RPMI8226 (cell line): ENCODE data around the gene MPZL1.

Experiments used
- DNase-seq: peaks from one replicate; pipeline ENCODE4 v3.0.0-alpha.2; 2015

Gene MPZL1

GRCh38 chr1:167695756-167696561 is 25.8 kb upstream of the MPZL1 start:
- DNase-seq, result no peak

- DNase-seq, result no peak
These were observed 24.1 kb upstream of the MPZL1 start for GRCh38 chr1:167697667-167698141.

- no peak for DNase-seq
These were observed 23.5 kb upstream of the MPZL1 start for GRCh38 chr1:167698313-167698712.

GRCh38 chr1:167701510-167701909 is 20.3 kb upstream of the MPZL1 start:
- no peak for DNase-seq

- no peak for DNase-seq
These were observed 18.2 kb upstream of the MPZL1 start for GRCh38 chr1:167703557-167703956.

- no peak for DNase-seq
These were observed 17.1 kb upstream of the MPZL1 start for GRCh38 chr1:167704715-167705114.

- no peak for DNase-seq
These were observed 16.5 kb upstream of the MPZL1 start for GRCh38 chr1:167705250-167705649.

- DNase-seq, result no peak
These were observed 15.4 kb upstream of the MPZL1 start for GRCh38 chr1:167706363-167706762.

GRCh38 chr1:167706931-167707877 is 14.6 kb upstream of the MPZL1 start:
- DNase-seq, result no peak

- no peak for DNase-seq
These were observed 13.8 kb upstream of the MPZL1 start for GRCh38 chr1:167707942-167708341.

- no peak for DNase-seq
These were observed 12.8 kb upstream of the MPZL1 start for GRCh38 chr1:167708940-167709389.

GRCh38 chr1:167710836-167711235 is 10.9 kb upstream of the MPZL1 start:
- no peak for DNase-seq

GRCh38 chr1:167711797-167712196 is 10.0 kb upstream of the MPZL1 start:
- no peak for DNase-seq

- DNase-seq, result peak; percentile 53
These were observed 8.3 kb upstream of the MPZL1 start for GRCh38 chr1:167713330-167714081.

GRCh38 chr1:167714098-167714438 is 7.7 kb upstream of the MPZL1 start:
- peak; percentile 95 for DNase-seq

GRCh38 chr1:167714439-167715156 is 7.2 kb upstream of the MPZL1 start:
- peak; percentile 92 for DNase-seq

- DNase-seq, result peak; percentile 91
These were observed 6.4 kb upstream of the MPZL1 start for GRCh38 chr1:167715157-167715999.

GRCh38 chr1:167716000-167716271 is 5.8 kb upstream of the MPZL1 start:
- DNase-seq, result no peak

GRCh38 chr1:167717351-167717750 is 4.4 kb upstream of the MPZL1 start:
- DNase-seq, result no peak

GRCh38 chr1:167718914-167719691 is 2.7 kb upstream of the MPZL1 start:
- no peak for DNase-seq
